GM12872 (cell line): ENCODE measurements around the gene SPRY2.

Experiments used
- CTCF ChIP-seq: IDR thresholded peaks from 3 replicates; pipeline ENCODE4 v1.5.1; 2011; ENCODE audit warnings: low read depth, mild to moderate bottlenecking, low read length, moderate library complexity; ENCODE audit not compliant: insufficient read depth

The SPRY2 gene

GRCh38 chr13:80338781-80339562 is 2.0 kb downstream of the SPRY2 start:
- peak; percentile 37; the same call in 2 of the 3 replicates for TF ChIP-seq CTCF

- TF ChIP-seq CTCF: no peak
Measured at GRCh38 chr13:80337288-80338081, 3.4 kb downstream of the SPRY2 start.

GRCh38 chr13:80336776-80337287 is 4.1 kb downstream of the SPRY2 start:
- TF ChIP-seq CTCF: no peak

GRCh38 chr13:80336370-80336769 is 4.6 kb downstream of the SPRY2 start:
- no peak for TF ChIP-seq CTCF

GRCh38 chr13:80334597-80335260 is 6.2 kb downstream of the SPRY2 start:
- TF ChIP-seq CTCF: no peak

GRCh38 chr13:80331984-80332383 is 8.9 kb downstream of the SPRY2 start:
- no peak for TF ChIP-seq CTCF

- no peak for TF ChIP-seq CTCF
Measured at GRCh38 chr13:80329250-80329649, 11.7 kb downstream of the SPRY2 start.
